Measurements from ENCODE around the gene LRG1.

LRG1 gene

DNA sequence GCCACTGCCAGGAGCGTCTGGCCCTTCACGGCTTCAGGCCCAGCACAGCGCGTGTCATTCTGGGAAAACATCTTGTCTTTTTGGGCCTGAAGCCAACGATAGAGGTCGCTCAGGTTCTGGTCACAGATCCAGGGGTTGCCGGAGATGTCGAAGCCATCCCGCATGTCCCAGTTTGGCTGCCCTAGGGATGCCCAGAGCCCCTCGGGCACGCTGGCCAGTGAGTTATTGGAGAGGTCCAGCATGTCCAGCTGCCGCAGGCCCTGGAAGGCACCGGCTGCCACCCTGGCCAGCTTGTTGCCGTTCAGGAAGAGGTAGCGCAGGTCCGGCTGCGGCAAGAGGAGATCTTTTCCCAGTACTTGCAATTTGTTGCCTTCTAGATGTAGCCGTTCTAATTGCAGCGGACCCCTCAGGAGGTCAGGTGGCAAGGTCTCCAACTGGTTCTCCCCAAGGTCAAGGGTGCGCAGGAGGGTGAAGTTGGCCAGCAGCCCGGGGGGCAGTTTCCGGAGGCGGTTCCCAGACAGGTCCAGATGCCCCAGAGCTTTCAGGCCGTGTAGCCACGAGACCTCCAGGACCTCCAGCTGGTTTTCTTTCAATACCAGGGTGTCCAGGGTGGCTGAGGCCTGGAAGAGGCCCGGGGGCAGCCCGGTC, 1.8 kb downstream of the LRG1 start:
- Histone ChIP-seq H3K27ac (ENCODE audit: low read depth, low read length) (no peak overlapping the region), H3K27me3 (ENCODE audit: low read length) (no peaks in the 10 kb centered on the region), H3K4me3 (ENCODE audit: insufficient read depth, low read length, poor library complexity, severe bottlenecking) (no peak overlapping the region), H3K9ac (ENCODE audit: low read length) (no peak overlapping the region), H3K4me2 (ENCODE audit: low read depth, low read length, poor library complexity, severe bottlenecking) (no peak overlapping the region), H3K79me2 (ENCODE audit: insufficient read depth, low read length) (no peaks in the 10 kb centered on the region), H4K20me1 (ENCODE audit: low read depth, low read length) (no peaks in the 10 kb centered on the region), H3K9me3 (ENCODE audit: insufficient read depth, low read length) (no peaks in the 10 kb centered on the region), H2AFZ (ENCODE audit: low read depth, low read length, severe bottlenecking) (no peak overlapping the region), H3K36me3 (ENCODE audit: low read length) (no peaks in the 10 kb centered on the region), H3K9me2 (replicated peaks; ENCODE audit: insufficient read depth, low read length) (no peaks in the 10 kb centered on the region), H3F3A (ENCODE audit: insufficient read depth) (no peaks in the 10 kb centered on the region)
- TF ChIP-seq, protein P1, sequence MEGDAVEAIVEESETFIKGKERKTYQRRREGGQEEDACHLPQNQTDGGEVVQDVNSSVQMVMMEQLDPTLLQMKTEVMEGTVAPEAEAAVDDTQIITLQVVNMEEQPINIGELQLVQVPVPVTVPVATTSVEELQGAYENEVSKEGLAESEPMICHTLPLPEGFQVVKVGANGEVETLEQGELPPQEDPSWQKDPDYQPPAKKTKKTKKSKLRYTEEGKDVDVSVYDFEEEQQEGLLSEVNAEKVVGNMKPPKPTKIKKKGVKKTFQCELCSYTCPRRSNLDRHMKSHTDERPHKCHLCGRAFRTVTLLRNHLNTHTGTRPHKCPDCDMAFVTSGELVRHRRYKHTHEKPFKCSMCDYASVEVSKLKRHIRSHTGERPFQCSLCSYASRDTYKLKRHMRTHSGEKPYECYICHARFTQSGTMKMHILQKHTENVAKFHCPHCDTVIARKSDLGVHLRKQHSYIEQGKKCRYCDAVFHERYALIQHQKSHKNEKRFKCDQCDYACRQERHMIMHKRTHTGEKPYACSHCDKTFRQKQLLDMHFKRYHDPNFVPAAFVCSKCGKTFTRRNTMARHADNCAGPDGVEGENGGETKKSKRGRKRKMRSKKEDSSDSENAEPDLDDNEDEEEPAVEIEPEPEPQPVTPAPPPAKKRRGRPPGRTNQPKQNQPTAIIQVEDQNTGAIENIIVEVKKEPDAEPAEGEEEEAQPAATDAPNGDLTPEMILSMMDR (IDR thresholded peaks at IDR 0.05; ENCODE audit: insufficient read depth, low read length, poor library complexity, severe bottlenecking) = no peak
- TF ChIP-seq EZH2phosphoT487 (conservative IDR thresholded peaks at IDR 0.05; ENCODE audit: low read length) = no peak

DNA sequence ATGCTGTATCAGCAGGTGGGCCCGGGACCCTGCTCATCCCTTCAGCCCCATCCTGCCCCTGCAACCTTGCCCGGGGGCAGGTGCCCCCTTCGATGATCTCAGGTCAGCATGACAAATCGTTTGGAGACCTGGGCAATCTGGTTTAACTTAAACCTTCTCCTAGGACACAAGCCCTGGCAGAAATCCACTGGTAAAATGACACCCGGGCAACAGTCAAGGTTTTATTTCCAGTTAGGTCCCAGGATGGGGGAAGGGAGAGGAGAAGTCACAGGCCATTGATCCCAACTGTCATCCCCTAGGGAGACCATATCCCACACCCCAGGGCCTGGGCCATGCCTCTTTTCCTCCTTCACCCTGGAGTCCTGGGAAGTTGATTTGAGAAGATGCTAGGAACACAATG, 3.0 kb downstream of the LRG1 start:
- H3K9me2 ChIP-seq (replicated peaks; ENCODE audit: insufficient read depth, low read length) = no peaks in the 10 kb centered on the region
- H3K79me2 ChIP-seq (ENCODE audit: insufficient read depth, low read length) = no peaks in the 10 kb centered on the region
- no peaks in the 10 kb centered on the region for H3K36me3 ChIP-seq (ENCODE audit: low read length)
- no peak overlapping the region for H3K27ac ChIP-seq (ENCODE audit: low read depth, low read length)
- no peak overlapping the region for H3K4me2 ChIP-seq (ENCODE audit: low read depth, low read length, poor library complexity, severe bottlenecking)
- H2AFZ ChIP-seq (ENCODE audit: low read depth, low read length, severe bottlenecking) = no peak overlapping the region
- H3F3A ChIP-seq (ENCODE audit: insufficient read depth) = no peaks in the 10 kb centered on the region
- H3K9ac ChIP-seq (ENCODE audit: low read length) = no peak overlapping the region
- no peaks in the 10 kb centered on the region for H3K27me3 ChIP-seq (ENCODE audit: low read length)
- H3K9me3 ChIP-seq (ENCODE audit: insufficient read depth, low read length) = no peaks in the 10 kb centered on the region
- no peaks in the 10 kb centered on the region for H4K20me1 ChIP-seq (ENCODE audit: low read depth, low read length)
- TF ChIP-seq EZH2phosphoT487 (conservative IDR thresholded peaks at IDR 0.05; ENCODE audit: low read length) = no peak
- H3K4me3 ChIP-seq (ENCODE audit: insufficient read depth, low read length, poor library complexity, severe bottlenecking) = no peak overlapping the region

DNA sequence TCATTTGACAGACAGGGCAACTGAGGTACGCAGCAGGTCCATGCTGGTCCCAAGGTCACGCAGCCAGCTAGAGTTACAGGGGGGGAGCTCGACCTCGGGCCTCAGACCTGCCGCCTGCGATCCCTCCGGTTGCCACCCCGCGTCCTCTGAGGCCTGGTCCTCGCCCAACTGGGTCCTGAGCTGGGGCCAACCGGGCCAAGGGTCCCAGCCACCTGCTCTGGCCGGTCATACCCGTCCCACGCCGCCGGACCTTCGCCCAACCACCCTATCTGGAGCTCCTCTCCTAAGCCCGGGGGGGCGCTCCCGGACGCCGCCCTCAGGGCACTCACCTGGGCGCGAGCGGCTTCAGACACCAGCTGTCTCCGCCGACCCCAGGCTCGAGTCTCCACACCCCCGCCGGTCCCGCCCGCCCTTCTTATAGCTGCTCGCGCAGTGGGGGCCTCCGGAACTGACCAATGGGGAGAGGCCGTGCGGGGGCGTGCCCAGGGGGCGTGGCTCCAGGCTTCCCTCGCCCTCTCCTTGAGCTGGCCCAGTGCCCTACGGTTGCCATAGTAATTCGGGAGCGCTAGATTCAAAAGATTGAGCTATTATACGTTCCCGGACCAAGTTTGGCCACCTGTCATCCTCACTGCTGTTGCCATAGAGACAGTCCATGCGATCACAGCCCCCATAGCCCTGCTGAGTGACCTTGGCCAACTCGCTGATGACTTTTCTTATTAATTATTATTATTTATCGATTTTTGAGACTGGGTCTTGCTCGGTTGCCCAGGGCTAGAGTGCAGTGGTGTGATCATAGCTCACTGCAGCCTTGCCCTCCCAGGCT, 4.8 kb downstream of the LRG1 start, which contains the start of gene PLIN5:
Gene PLIN5 (minus strand): TSS at position 389 of the 823 bp plus-strand sequence. CDS start 1,150 bp downstream, outside the sequence.
- TF ChIP-seq EZH2phosphoT487 (conservative IDR thresholded peaks at IDR 0.05; ENCODE audit: low read length) = no peak
- TF ChIP-seq, protein P1 (IDR thresholded peaks at IDR 0.05; ENCODE audit: insufficient read depth, low read length, poor library complexity, severe bottlenecking) = no peak
- H2AFZ ChIP-seq (ENCODE audit: low read depth, low read length, severe bottlenecking) = no peak within 1 kb of the TSS
- no peak within 1 kb of the TSS for H3K9ac ChIP-seq (ENCODE audit: low read length)
- H3K9me2 ChIP-seq (replicated peaks; ENCODE audit: insufficient read depth, low read length) = no peaks in the 10 kb centered on the region
- no peak within 1 kb of the TSS for H3K4me3 ChIP-seq (ENCODE audit: insufficient read depth, low read length, poor library complexity, severe bottlenecking)
- H3K27me3 ChIP-seq (ENCODE audit: low read length) = no peaks in the 10 kb centered on the region
- no peaks in the 10 kb centered on the region for H3F3A ChIP-seq (ENCODE audit: insufficient read depth)
- no peaks in the 10 kb centered on the region for H3K36me3 ChIP-seq (ENCODE audit: low read length)
- no peaks in the 10 kb centered on the region for H3K9me3 ChIP-seq (ENCODE audit: insufficient read depth, low read length)
- H3K27ac ChIP-seq (ENCODE audit: low read depth, low read length) = no peak within 1 kb of the TSS
- H3K79me2 ChIP-seq (ENCODE audit: insufficient read depth, low read length) = no peaks in the 10 kb centered on the region
- H3K4me2 ChIP-seq (ENCODE audit: low read depth, low read length, poor library complexity, severe bottlenecking) = no peak within 1 kb of the TSS
- H4K20me1 ChIP-seq (ENCODE audit: low read depth, low read length) = no peaks in the 10 kb centered on the region
